Cerebellar cortex (tissue), 1 donor: ENCODE results near the gene SLC37A4.
"Not testable (repeated sequence)": the region's sequence is repeated elsewhere in the genome, so short reads cannot be mapped to it uniquely, and the experiment has no call there.

Experiments used
- DNase-seq: peaks from one replicate; pipeline ENCODE4 v3.0.0-alpha.2; 2015; ENCODE audit warnings: low spot score

SLC37A4 gene

DNA sequence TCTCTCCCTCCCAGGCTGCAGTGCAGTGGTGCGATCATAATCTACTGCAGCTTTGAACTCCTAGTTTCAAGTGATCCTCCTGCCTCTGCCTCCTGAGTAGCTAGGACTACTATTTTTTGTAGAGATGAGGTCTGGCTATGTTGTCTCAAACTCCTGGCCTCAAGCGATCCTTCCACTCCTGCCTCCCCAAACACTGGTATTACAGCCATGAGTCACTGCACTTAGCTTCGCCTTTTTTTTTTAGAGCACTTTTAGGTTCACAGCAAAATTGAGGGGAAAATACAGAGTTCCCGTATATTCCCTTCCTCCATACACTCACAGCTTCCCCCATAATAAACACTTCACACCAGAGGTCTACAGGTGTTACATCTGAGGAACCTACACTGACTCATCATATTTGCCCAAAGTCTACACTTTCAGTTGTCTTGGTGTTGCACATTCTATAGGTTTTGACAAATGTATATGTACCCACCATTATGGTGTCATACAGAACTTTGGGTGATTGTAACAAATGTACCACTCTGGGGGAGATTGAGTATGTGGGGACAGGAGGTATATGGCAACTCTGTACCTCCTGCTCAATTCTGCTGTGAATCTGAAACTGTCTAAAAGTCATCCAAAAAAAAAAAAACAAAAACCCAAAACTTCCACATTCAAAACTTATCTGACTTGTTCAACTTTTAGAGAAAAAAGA, 11.3 kb upstream of the SLC37A4 start:
- DNase-seq, result no peak

DNA sequence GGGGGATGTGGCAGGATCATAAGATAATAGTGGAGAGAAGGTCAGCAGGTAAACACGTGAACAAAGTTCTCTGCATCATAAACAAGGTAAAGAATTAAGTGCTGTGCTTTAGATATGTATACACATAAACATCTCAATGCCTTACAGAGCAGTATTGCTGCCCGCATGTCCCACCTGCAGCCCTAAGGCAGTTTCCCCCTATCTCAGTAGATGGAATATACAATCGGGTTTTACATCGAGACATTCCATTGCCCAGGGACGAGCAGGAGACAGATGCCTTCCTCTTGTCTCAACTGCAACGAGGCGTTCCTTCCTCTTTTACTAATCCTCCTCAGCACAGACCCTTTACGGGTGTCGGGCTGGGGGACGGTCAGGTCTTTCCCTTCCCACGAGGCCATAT, 8.8 kb upstream of the SLC37A4 start:
- not testable (repeated sequence) for DNase-seq

DNA sequence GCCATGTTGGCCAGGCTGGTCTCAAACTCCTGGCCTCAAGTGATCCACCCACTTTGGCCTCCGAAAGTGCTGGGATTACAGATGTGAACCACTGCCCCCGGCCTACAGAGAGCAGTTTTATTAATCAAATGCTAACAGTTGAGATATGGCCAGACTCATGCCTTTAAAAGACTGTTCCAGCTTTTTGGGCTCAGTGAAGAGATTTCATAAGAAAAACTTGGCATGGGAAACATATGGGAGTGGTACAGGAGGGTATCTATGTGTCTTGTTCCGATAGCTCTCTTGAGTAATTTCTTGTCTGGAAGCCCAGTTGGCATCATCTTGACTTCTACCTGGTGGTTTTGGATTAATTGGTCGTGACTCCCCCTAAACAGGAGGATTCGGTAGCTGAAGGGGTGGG, 8.2 kb upstream of the SLC37A4 start:
- DNase-seq, result no peak

DNA sequence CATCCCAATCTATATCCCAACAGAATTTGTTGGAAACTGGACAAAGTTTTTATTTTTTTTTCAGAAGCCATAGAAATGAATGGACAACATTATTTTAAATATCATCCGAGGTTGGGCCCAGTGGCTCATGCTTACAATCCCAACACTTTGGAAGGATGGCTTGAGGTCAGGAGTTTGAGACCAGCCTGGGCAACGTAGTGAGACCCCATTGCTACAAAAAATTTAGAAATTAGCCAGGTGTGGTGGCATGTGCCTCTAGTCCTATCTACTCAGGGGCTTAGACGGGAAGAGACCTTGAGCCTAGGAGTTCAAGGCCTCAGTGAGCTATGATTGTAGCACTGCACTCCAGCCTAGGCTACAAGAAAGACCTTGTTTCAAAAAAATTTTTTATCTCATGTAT, 4.1 kb upstream of the SLC37A4 start:
- DNase-seq, result no peak

DNA sequence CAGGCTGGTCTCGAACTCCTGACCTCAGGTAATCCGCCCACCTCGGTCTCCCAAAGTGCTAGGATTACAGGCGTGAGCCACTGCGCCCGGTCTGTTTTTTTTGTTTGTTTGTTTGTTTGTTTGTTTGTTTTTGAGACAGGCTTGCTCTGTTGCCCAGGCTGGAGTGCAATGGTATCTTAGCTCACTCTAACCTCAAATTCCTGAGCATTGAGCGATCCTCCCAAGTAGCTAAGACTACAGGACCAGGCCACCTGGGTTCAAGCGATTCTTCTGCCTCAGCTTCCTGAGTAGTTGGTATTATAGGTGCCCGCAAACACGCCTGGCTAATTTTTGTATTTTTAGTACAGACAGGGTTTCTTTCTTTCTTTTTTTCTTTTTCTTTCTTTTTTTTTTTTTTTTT, 2.7 kb upstream of the SLC37A4 start:
- DNase-seq, result not testable (repeated sequence)

DNA sequence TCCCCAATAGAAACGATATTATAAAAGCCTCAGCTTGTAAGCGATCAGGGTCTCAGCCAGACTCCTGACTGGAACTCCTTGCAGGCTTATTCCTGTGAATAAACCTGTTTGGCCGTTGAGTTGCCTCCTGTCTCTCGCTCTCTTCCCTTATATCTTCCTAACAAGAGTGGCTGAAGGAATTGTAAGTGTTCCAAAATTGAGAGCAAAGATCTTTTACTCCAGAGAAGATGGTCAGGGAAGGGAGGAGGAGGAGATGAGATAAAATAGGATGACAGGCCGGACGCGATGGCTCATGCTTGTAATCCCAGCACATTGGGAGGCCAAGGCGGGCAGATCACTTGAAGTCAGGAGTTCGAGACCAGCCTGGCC, 1.2 kb upstream of the SLC37A4 start:
- DNase-seq, result no peak

DNA sequence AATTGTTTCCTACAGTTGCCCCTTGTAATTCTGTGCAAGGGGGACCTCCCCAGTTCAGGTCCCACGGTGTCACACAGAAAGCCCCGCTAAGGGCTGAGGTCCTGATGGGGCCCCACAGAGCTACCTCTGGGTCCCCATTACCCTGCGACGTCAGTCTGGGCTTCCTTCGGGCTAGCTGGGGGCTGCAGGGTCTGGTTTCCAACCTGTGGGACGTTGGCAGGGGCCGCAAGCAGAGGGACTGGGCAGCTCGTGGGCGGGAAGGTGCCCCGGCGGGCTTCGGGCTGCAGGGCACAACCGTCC, 698 bp downstream of the SLC37A4 start:
- DNase-seq, result no peak

DNA sequence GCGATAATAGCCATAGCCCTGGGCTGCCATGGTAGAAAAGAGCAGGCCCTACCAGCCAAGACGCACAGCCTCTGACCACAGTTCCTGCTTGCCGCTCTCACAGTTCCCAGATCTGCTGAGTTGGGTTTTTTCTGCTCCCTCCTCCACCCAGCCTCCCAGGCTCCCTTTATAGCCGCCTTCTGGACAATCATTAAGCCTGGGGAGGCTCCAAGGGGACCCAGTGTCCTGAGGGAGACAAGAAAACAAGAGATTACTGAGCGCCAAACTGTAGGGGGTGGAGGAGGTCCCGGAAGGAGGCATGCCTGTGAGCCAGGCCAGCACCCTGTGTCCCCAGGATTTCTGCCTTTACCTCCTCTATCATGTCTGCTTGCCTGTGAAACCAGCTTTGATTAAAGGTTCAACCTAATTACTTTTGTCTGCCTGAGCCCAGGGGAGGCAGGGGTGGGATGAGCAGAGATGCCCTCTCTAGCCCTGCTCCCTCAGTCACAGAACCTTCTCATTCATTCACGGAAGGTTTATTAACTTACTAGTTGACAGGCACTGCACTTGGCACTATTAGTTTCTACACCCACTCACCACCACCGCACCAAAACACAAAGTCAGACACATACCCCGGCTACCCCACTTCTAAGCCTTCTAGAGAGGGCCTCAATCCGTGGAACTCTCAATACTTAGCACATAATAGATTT, 1.2 kb downstream of the SLC37A4 start:
- DNase-seq, result peak; percentile 38

DNA sequence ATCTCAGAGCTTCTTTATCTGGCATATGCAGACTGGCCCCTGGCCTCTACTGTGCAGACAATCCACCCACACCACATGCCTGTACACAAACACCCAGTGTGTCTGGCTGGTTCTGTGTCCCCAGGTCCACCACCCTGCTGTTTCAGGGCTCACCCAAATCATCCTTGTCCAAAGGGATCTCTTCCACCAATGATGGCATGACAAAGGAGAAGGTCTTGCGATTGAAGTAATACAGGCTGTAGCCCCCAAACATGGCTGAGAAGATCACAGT, 1.7 kb downstream of the SLC37A4 start:
- no peak for DNase-seq

DNA sequence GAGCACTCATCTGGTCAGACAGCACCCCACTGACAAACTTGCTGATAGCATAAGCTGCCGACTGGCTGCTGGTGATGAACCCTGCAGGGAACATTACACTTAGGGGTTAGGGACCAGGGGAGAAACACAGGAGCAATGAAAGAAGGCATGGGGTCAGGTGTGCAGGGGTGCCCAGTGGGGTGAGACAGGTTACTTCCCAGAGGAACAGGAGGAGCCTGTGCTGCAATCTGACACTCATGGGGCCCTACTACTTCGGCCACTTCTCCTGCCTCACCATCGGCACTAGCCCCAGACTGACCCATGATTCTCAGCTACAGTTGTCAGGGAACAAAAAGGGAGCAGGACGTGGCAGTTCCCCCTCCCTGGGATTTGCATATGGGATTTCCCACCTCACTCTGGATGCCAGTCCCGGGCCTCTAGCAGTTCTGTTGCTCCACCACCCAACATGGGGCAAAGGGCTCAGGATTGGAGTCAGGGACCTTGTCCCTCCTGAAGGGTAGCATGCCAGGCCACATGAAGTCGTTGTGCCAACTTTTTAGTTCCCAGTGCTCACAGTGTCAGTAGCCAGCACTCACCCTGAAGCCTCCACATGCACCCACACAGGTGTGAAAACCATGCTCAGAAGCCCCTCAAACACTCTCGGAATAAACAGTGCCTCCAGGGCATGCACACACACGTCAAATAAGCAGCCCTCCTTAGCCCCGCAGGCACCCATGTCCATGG, 2.2 kb downstream of the SLC37A4 start:
- no peak for DNase-seq

DNA sequence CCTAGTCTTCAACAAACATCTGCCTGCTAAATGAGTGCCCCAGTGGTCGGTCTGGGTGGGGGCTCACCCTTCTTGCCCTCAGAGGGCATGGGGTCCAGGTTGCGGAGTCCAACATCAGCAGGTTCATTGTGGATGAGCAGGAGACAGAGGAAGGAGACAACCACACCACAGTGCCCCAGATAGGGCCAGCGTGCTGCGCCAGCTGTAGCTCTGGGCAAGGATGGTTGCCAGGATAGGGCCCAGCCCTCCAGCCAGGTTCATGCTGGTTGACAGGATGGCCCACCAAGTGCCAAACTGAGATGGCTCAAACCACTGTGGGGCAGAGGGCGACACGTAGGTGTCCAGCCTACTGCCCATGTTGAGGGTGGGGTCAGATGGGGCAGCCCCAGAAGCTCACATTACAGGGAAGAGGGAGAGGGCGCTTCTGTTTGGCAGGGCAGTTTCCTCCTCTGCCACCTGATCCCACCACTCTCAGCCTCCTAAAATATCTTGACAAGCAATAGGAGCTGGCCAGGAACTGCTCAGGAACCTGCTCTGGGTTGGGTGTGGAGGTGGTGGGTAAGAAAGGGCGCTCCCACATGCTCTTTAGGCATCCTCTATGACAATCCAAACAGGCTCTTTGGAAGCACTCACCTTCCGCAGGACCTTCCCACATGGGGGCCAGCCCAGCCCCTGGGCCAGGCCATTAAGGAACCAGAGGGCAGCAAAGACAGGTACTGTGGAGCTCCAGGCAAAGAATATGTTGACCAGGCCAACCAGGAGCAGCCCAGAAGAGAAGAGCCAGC, 2.9 kb downstream of the SLC37A4 start:
- DNase-seq, result no peak

DNA sequence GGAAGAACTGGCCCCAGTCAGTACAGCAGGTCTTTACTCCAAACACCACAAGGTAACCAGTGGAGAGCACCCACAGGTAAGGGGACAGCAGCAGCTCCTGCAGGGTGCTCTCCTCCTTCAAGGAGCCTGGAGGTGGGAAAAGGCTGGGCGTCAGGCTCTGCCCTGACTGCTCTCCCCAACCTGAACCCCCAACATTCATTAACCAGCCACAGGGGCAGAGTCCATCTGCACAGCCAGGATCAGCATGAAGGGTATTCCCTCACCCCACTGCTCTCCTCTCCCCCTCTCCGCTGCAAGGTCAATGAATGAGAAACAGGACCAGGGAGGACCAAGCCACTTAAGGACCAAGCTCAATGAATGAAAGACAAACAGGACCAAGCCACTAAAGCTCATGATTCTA, 3.7 kb downstream of the SLC37A4 start:
- DNase-seq, result no peak

DNA sequence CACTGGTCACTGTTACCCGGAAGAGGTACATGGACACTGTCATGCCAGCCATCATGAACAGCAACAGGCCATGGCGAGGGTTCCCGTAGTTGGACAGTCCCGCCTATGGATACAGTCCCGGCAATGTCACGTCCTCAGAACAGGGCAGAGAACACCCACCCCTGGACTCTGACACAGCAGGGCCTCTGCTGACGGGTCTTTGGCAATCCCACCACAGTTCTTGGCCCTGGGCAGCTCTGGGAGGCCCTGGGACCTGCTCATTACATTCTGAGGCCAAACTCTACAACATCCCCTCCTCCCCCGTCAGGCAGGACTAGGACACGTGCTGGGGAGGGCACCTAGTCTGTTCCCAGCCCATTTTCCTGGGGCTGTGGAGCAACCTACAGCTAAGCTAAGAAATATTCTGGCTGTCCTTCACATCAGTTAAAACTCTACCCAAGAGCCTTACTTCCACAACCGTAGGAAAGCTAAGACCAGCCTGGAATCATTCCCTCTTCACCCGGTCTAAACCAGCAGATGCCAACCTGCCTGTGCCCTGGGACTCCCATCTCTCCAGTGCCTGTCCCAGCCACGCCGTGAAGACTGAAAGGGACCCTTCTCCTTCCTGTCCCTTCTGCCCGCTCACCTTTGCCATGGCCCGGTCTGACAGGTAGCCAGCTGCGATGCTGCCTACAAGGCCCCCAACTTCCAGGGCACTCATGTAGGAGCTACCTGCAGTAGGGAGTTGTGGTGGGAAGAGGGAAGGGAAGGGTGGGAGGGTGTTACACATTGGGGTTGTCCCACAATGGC, 4.5 kb downstream of the SLC37A4 start:
- DNase-seq, result no peak

DNA sequence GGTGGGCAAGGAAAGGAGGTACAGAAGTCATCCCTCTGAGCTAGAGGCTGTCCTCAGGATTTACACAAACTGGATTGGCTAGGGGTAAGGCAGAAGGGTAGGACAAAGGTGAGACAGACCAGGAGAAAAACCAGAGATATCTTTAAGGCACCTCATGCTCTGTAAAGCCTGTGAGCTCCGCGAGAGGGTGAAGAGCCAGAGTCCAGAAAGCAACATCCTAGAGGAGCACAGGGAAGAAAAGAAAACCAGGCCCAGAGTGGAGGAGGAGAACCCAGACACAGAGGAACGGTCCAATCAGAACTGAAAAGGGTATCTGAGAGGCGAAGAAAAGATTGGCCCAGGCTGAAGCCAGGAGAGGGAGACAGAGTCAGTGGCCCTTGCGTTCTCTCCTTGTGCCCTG, 5.1 kb downstream of the SLC37A4 start:
- no peak for DNase-seq

DNA sequence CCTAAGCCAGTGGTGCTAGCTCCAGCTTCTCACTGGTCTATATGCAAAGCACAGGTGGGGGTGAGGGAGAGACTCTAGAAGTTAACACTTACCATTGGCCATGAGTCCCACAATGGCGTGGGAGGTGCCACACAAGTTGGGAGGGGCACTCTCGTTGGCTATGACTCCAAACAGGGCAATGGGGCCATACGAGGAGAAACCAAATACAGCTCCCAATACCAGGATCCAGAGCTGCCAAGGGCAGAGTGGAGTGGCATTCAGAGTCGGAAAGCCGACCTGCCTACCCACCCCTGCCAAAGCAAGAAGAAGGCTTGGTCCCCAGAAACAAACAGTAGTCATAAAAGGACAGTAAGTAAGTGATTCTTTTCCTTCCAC, 5.6 kb downstream of the SLC37A4 start:
- no peak for DNase-seq

DNA sequence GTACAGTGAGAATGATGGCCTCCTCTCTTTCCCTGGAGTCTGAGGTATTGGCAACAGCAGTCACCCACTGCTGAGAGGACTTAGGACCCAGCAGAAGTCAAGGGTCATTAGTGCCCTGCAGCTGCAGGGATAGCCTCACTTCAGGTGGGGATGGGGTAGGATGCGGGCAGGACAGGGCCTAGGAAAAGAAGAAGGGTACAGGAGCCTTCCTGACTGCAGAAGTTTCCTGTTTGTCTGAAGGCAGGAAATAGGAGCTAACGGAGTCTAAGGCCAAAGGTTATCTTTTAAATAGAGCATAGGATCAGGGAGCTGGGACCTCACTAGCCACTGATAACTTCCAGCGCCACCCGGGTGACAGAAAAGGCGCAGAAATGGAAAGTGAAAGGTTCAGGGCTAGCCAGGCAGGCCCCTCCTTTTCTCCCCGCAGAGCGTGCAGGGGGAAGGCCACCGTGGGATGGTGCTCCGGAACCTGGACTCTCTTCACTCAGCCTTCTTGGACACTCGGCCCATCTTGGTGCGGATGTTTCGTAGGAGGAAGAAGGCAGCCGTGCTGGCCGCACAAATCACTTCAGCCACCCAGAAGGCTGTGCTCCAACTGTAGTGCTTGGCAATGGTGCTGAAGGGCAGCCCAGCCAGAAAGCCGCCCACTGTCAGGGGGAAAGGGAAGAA, 6.1 kb downstream of the SLC37A4 start:
- no peak for DNase-seq

DNA sequence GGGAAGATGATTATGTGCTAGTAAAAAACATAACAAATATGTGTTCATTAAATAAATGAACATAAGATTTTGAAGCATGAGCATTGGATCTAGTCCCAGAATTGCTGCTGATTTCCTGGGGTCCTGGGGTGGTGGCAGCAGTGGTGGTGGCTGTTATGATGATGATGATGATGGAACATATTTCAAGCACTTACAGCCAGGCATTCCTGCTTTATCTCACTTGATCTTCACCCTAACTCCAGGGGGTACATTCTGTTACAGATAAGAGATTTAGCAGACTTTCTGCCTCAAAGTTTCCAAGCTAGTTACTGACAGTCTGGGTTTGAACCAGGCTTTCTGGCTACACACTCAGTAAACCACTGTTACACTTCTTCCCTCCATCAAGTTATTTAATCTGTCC, 6.9 kb downstream of the SLC37A4 start:
- no peak for DNase-seq

DNA sequence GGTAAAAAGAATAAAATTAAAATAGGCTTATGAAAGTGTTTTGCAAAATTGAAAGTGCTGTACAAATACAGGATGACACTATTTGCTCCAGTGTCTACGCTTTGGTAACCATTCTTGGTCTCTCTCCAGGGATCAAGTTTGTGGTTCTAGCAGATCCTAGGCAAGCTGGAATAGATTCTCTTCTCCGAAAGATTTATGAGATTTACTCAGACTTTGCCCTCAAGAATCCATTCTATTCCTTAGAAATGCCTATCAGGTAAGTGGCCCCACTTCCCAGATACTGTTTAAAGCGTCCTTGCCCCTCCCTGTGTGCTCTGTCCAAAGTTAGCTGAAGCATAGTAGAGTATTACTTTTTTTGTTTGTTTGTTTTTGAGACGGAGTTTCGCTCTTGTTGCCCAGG, 9.0 kb downstream of the SLC37A4 start:
- DNase-seq, result no peak

DNA sequence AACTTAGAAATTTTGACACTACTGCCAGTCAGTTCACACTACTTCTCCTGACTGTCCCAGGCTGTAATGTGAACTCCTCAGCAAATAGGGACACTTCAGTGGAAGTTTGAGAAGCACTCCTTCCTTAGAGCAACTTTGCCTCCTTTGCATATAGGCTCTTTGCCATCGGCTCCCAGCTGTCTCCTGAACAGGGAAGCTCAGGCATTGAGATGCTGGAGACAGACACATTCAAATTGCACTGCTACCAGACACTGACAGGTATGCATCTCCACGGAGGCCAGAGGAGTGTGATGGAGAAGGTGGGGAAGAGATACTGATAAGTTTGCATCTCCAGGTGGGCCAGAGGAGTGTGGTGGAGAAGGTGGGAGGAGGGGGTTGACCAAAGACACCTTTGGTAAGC, 10.7 kb downstream of the SLC37A4 start:
- no peak for DNase-seq

DNA sequence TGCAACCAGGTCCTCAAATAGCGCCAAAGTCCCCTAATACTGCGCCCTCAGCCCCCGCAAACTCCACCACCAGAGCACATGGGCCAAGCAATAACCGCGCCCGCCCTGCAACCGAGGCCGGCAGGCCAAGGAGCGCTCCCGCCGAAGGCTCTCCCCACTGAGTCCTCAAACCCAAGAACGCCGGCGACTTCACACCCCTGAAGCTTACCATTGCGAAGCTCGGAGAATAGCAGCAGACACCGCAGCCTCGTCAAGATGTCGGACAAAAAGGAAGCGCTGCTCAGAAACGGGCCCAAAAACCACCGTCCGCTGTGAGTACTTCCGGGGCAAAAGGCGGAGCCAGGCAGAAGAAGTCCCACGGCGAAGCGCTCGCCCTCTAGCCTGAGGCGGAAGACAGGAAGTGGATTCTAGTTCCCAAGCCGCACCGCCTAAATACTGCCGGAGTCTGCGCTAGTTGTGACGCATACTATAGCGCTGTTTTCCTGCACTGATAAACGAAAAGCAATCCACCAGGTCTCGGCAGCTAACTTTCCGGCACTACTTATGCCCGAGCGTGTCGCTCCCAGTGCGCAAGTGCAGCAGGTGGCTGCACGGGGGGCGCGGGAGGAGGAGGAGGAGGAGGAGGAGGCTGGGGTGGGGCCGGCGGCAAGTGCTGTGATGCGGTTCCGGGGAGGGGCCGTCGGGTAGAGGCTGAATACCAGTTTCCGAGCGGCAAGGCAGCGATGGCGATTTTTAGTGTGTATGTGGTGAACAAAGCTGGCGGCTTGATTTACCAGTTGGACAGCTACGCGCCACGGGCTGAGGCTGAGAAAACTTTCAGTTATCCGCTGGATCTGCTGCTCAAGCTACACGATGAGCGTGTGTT, 12.4 kb downstream of the SLC37A4 start, which contains the start of the genes RPS25 and TRAPPC4:
RPS25 (minus strand) TSS at position 270 of the 865 bp plus-strand sequence; CDS start at position 211, 59 bp downstream.
TRAPPC4 (plus strand) TSS at position 693 of the 865 bp plus-strand sequence; CDS start at position 723, 30 bp downstream.
- peak; percentile 99 for DNase-seq
